ENCODE data around the gene ZNF775. TPM values are rescaled to one million over a fixed set of nuclear protein-coding genes. Genes with fewer than 3 reads are reported as not detected.

Gene ZNF775
- total and polyA plus RNA-seq, 2 of the 13 experiments (the other 11 are each of a cell fraction or from before 2014, with no cell fraction given) = 3.1 to 3.2 TPM

- no peak for TF ChIP-seq PBX3 (CRISPR knock-in tag; IDR thresholded peaks at IDR 0.05; ENCODE audit: borderline replicate concordance)
- 0 out of 2 replicates have a peak, but pooled peaks have one; percentile 47 for TF ChIP-seq ZNF644 (CRISPR knock-in tag; IDR thresholded peaks at IDR 0.05; ENCODE audit: low read depth)
- no peak for TF ChIP-seq ZNF569 (CRISPR knock-in tag; IDR thresholded peaks at IDR 0.05; ENCODE audit: borderline replicate concordance)
- TF ChIP-seq MATR3 (CRISPR knock-in tag; IDR thresholded peaks at IDR 0.05) = no peak
- peak; percentile 97; the same call in 1 of the 2 replicates for TF ChIP-seq CBX5 (CRISPR knock-in tag; IDR thresholded peaks at IDR 0.05; ENCODE audit: borderline replicate concordance)
- TF ChIP-seq ZNF83 (CRISPR knock-in tag; IDR thresholded peaks at IDR 0.05; ENCODE audit: borderline replicate concordance) = no peak
- TF ChIP-seq ZNF124 (CRISPR knock-in tag; IDR thresholded peaks at IDR 0.05) = peak; percentile 89
- peak; percentile 86 for TF ChIP-seq ZMYM4 (CRISPR knock-in tag; IDR thresholded peaks at IDR 0.05)
- TF ChIP-seq ZFYVE20 (CRISPR knock-in tag; IDR thresholded peaks at IDR 0.05; ENCODE audit: borderline replicate concordance, low read depth) = no peak
- TF ChIP-seq ZBTB37 (CRISPR knock-in tag; IDR thresholded peaks at IDR 0.05) = 0 out of 2 replicates have a peak, but pooled peaks have one; percentile 69
- no peak for TF ChIP-seq MLXIP (CRISPR knock-in tag; IDR thresholded peaks at IDR 0.05; ENCODE audit: borderline replicate concordance)
- TF ChIP-seq TBP (CRISPR knock-in tag; IDR thresholded peaks at IDR 0.05) = no peak
- TF ChIP-seq TBL1XR1 (IDR thresholded peaks at IDR 0.05; ENCODE audit: borderline replicate concordance, low read length, partially characterized antibody) = peak; percentile 88
- TF ChIP-seq SP140L (CRISPR knock-in tag; IDR thresholded peaks at IDR 0.05; ENCODE audit: borderline replicate concordance) = 0 out of 2 replicates have a peak, but pooled peaks have one; percentile 64
- peak; percentile 79 for TF ChIP-seq GFI1 (CRISPR knock-in tag; IDR thresholded peaks at IDR 0.05; ENCODE audit: borderline replicate concordance)
- no peak for TF ChIP-seq DMTF1 (CRISPR knock-in tag; IDR thresholded peaks at IDR 0.05)
- TF ChIP-seq NRL (CRISPR knock-in tag; IDR thresholded peaks at IDR 0.05; ENCODE audit: borderline replicate concordance) = peak; percentile 40; the same call in 1 of the 2 replicates
- TF ChIP-seq FOXO4 (CRISPR knock-in tag; conservative IDR thresholded peaks at IDR 0.05) = no peak
- peak; percentile 100 for TF ChIP-seq RXRA (CRISPR knock-in tag; IDR thresholded peaks at IDR 0.05)
Observed at GRCh38 chr7:150388709-150389531, 9.8 kb downstream of the ZNF775 start (continued).
